NCI-H2081 (cell line): ENCODE results near the gene DIAPH2.

Source experiments
- DNase-seq, 2 experiments: peaks; one replicate each; lab custom pipeline; 2025; lab: John Stamatoyannopoulos, UW

The DIAPH2 gene

DNA sequence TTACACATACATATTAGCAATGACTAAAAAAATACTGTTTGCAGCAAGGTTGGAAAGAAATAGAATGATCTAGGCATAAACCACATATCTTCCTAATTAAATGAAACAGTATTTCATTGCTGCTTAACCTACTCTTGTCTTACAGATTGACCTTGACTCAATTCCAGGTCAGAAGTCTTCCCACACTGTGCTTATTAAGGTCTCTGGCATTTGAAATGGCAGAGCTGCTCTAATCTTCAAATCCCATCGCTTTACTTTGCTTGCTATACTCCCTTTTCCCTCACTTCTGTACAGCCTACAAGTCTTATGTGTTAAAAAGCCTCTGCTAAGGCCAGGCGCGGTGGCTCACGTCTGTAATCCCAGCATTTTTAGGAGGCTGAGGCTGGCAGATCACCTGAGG is 623.5 kb downstream of the DIAPH2 start:
- no peak for DNase-seq

GRCh38 chrX:97309487-97310116 is 625.0 kb downstream of the DIAPH2 start:
- no peak for DNase-seq

- no peak for DNase-seq
These were observed 625.7 kb downstream of the DIAPH2 start for GRCh38 chrX:97310373-97310772.

GRCh38 chrX:97311066-97311778 is 626.6 kb downstream of the DIAPH2 start:
- DNase-seq = no peak

DNA sequence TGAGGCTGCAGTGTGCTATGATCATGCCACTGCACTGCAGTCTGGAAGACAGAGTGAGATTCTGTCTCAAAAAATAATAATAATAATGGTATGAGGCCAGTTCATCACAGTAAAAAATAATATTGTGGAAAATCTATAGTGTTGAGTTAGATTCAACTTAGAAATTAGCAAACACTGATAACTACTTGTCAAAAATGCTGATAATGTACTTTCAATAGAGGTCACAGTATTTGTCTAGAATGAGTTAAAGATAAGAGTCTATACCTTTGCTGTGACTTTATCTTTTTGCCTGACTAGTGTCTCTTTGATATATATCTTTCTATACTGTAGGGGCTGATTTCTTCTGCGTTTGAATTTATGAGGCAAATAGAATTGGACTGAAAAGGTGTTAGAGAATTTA is 629.7 kb downstream of the DIAPH2 start:
- no peak for DNase-seq

- DNase-seq = peak in 1 of 2 experiments; percentile 2
These were observed 631.3 kb downstream of the DIAPH2 start for GRCh38 chrX:97315939-97316338.

DNA sequence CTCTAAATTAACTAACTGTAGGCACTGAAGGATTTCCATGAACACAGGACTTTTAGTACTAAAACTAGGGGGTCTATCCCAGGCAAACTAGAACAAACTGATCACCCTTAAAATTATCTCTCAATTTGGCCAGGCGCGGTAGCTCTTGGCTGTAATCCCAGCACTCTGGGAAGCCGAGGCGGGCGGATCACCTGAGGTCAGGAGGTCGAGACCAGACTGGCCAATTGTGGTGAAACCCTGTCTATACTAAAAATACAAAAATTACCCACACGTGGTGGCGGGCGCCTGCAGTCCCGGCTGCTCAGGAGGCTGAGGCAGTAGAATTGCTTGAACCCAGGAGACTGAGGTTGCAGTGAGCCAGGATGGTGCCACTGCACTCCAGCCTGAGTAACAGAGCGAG is 635.7 kb downstream of the DIAPH2 start:
- no peak for DNase-seq

- DNase-seq = no peak
These were observed 637.8 kb downstream of the DIAPH2 start for GRCh38 chrX:97322401-97322800.

DNA sequence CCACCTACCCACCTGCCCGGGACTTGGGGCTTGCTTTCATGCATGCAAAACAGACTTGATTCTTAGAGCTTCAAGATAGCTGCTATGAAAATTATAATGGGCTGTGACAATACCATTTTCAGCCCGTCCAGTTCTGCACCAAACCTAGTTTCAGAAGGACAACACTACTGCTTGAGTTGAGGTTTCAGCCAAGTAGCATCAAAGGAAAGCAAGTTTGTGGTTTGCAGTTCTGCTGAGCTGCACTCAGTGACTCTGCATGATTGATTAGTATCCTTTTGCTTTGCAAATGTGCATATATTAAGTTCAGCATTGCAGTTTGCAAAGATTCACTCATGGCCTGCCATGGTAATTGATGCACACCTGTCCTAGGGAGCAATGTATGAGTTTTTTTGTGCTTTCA is 641.8 kb downstream of the DIAPH2 start:
- no peak for DNase-seq

DNA sequence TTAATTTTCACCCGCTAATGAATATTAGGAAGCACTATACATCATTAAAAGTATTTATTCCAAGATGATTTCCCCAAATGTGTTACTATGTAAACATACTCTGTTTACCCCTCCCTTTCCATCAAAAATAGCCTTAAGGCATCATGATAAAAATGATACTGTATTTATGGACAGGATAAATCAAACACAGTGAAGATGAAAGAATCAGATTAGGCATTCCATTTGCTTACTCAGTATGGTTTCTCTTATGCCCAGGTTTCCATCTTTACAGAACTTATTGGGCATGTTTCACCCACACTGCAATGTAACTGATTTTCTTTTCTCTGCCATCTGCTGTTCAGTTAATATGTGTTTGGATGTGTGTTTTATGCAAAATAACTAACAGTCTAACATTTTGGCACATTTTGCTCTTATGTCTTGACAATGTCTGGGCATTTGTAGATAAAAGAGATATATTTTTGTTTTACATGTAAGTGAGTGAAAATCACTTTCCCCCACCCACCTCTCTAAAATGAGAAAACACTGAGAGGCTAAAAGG is 644.3 kb downstream of the DIAPH2 start:
- no peak for DNase-seq

DNA sequence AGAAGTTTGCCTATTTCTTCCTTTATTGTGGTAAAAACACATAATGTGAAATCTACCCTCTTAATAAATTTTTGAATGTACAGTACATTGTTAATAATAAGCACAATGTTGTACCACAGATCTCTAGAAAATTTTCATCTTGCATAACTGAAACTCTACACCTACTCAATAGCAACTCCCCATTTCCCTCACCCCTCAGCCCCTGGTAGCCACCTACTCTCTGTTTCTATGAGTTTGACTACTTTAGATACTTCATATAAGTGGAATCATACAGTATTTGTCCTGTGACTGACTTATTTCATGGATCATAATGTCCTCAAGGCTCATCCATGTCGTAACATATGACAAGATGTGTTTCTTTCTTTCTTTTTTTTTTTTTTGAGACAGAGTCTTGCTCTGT is 645.5 kb downstream of the DIAPH2 start:
- no peak for DNase-seq

GRCh38 chrX:97332963-97333362 is 648.3 kb downstream of the DIAPH2 start:
- DNase-seq = no peak

GRCh38 chrX:97334850-97335249 is 650.2 kb downstream of the DIAPH2 start:
- no peak for DNase-seq

DNA sequence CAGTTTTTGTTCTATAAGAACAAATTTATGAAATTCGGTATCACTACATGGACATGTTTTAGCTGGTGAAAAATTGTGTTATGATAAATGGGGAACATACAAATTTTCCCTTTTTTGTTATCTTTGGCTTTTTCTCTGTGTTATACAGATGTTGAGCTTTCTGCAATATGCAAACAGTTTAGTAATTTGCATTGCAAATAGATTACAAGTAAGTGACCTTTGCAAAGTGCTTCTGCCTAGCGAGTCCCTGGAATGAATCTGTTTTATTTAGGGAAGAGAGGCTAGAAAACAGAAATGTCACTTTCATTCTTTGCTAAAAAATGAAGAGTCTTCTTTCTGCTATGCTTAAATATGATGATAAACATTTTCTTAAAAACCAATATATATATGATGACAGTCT is 660.1 kb downstream of the DIAPH2 start:
- DNase-seq = no peak

- peak; percentile 2 to 26 for DNase-seq
These were observed 674.3 kb downstream of the DIAPH2 start for GRCh38 chrX:97358941-97359340.

GRCh38 chrX:97363843-97364242 is 679.2 kb downstream of the DIAPH2 start:
- DNase-seq = no peak

GRCh38 chrX:97366237-97366636 is 681.6 kb downstream of the DIAPH2 start:
- DNase-seq = no peak

GRCh38 chrX:97367125-97367524 is 682.5 kb downstream of the DIAPH2 start:
- no peak for DNase-seq

- DNase-seq = no peak
These were observed 685.3 kb downstream of the DIAPH2 start for GRCh38 chrX:97369947-97370346.

DNA sequence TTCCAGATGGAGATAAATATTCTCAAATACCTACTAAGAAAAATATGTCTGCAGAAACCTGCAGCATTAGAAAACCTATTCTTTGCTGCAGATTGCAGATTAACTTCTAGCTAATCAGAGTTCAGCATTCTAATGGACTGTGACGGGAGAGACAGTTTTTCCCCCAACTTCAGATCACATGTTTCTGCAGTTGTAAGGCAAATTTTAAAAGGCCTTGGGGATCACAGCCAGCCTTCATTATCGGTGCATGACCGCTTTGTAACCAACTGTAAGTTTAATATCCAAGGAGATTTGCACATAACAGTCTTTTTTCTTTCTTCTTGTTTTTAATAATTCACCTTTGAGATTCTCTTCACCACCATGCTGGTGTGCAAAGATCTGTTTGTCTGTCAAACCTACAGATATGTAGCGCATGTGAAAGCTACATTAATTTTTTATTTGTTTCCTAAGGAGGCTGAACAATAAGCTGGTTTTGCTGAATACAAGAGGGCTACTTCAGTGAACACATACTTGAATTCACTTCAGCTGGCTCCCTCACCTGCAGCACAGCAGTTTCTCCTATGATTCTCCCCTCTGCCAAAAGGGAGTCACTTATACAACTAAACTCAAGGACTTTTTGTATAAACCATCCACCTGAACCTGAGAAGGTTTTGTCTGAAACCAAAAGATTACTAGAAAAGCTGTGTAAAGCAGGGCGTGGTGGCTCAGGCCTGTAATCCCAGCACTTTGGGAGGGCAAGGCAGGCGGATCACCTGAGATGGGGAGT is 687.5 kb downstream of the DIAPH2 start:
- no peak for DNase-seq

DNA sequence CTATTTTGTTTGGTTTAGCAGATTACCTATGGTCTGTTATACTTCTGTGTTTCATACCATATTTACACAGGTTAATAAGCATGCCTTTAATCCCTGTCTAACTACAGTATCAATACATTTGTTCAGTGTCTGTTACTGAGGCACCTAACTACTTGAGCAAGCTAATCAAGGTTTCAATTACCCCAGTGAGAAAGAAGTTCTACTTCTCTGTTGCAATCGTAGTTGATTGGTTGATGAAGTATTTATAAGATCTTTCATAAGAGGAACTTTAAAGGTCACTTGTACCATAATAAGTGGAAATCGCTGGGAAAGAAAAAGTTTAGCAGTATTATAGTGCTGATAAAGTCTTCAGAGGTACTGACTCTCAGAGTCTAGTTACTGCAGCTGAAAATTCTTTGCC is 689.6 kb downstream of the DIAPH2 start:
- no peak for DNase-seq

- DNase-seq = no peak
These were observed 695.6 kb downstream of the DIAPH2 start for GRCh38 chrX:97380200-97380599.

DNA sequence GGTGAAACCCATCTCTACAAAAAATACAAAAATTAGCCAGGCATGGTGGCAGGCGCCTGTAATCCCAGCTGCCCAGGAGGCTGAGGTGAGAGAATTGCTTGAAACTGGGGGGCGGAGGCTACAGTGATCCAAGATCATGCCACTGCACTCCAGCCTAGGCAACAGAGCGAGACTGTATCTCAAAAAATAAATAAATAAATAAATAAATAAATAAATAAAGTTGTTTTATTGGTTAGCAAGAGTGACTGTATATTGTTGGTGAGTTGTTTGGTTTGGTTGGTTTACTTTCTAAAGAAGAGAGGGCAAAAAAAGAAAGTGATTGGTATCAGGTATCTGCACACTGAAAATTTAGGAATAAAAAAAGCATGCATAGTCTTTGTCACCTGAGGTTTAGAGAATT is 700.0 kb downstream of the DIAPH2 start:
- DNase-seq = no peak
